DMS79 (cell line): ENCODE data around the gene ABHD8.
A peak's percentile ranks its signal among the peaks of the same experiment; 100 is the strongest.

Experiments used
- DNase-seq: peaks from one replicate; lab custom pipeline; 2025; lab: John Stamatoyannopoulos, UW

ABHD8 gene

DNA sequence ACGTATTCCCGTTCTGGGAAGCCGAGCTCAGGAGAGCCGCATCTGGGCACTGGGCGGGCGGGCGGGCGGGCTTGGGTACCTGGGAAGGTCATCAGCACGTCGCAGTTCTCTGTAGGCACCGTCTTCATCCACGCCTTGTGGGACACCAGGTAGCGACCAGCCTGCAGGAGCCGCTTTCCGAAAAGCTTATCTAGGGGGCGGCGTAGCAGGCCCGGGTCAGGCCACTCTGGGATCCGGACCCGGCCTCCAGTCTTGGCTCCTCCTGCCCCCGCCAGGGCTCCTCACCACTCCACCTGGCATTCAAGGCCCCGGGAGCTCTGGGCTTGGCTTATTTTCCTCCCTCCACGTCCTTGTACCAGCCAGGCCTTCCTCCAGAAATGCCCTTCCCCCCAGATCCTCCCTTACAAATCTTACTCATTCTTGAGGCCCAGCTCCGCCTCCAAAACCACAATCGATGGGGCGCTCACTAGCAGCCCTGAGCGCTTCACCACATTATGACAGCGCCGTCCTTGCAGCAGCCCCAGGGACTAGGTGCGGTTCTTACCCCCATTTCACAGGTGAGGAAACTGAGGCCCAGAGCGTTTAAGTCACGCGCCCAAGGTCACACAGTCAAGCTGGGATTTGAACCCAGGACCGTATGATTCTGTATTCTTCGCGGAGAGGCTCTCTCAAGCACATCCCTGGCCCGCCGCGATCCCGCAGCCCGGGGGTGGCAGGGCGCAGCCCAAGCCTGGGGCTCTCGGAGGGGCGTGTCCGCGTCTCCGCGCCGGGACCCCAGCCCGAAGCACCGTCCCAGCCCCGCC lies 30.6 kb upstream of the ABHD8 start:
- DNase-seq, result peak; percentile 48

DNA sequence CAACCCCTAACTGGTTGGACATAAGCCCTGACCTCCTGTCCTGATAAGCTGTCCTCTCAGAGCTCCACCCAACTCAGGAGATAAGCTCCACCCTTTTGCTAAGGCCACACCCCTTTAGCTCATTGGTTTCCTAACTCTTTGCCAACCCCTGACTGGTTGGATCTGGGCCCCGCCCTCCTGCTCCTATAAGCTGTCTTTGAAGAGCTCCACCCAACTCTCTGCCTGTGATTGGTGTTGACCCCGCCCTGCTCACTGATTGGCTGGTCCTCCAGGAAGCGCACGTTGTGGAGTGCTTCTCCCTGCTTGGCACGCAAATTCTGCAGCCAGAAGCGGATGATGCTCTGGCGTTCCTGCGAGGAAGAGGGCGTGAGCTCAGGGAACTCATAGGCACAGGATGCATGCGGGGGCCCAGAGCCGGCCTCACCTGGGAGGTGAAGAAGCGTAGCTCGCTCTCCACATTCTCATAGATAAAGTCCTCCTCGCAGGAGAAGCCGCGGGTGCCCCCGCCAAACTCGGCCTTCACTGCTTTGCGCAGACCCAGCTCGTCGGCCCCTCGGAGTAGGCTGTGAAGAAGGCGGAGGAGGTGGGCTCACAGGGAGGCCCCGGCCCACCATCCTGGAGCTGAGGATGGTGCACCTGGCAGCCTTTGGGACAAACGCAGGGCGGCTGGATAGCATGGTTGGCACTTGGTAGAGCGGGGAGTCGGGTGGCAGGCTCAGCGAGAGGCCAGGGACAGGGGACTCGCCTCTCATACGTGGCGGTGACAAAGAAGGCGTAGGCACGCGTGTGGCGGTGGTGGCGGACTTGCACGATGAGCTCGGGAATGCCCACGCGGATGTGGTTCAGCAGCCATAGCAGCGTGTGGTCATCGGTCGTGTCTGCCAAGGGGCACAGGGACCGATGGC lies 29.7 kb upstream of the ABHD8 start:
- DNase-seq, result no peak

DNA sequence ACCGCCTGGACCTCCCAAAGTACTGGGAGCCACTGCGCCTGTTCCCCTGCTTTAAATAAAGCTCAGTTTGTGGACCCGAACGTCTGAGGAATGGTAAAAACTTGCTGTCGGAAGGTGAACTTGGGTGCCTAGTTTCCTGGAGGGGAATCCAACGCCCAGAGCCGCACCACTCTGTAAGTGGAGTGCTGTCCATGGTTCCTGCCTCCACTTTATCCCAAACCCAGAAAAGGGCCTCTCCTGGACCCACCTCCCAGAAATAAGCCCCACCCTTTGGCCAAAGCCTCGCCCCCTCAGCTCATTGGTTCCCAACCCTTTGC lies 29.1 kb upstream of the ABHD8 start:
- no peak for DNase-seq

DNA sequence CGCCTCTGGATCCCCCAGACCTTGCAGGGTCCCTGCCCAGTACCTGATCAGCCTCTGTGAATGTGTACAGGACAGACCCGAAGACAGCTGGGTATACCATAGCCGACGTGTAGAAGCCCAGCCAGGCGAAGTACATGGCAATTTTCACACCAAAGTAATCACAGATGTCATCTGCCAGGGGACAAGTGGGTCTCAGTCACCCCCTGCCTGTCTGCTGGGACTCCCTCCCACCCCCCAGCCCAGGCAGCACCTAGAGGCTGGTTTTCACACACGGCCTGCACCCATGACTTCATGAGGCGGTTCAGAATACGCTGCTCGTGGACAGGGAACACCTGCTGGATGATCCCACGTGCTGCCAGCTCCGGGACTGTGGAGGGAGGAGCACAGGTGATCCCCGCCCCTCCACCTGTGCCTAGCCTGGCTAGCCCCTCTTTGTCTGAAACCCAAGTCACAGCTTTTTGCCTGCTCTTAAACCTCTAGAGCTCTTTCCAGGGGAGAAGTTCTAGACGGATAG lies 27.9 kb upstream of the ABHD8 start:
- no peak for DNase-seq

DNA sequence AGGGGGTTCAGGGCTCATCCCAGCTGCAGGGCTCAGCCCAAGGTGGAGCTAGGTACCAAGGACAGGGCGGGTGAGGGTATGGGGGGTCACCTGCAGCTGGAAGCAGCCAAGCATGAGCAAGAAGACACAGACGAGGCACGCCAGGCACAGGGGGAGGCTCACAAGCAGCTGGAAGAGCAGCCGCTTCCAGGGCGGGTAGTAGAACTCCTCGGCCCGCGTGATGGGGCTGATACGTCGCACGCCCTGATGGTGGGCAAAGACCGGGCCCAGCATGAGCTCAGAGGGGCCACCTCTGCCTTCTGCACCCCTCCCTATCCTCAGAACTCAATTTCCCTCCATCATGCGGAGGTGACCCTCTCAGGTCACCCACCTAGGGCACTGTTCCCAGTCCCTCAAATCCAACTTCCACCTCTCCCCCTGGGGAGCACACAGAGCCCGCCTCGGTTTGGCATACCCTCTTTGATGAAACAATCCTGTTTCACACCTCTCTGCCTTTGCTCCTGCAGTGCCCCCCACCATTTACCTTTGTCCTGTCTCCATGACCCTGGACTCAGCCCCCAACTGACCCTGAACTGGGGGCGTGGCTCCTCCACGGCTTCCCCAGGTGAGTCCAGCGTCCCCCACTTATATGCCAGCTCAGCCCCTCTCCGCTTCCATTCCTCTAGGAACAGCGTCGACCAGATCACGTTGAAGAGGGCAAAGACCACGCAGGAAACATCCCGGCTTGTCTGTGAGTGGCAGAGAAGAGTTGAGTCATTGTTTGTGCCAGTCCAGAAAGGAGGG lies 27.2 kb upstream of the ABHD8 start:
- DNase-seq, result no peak

DNA sequence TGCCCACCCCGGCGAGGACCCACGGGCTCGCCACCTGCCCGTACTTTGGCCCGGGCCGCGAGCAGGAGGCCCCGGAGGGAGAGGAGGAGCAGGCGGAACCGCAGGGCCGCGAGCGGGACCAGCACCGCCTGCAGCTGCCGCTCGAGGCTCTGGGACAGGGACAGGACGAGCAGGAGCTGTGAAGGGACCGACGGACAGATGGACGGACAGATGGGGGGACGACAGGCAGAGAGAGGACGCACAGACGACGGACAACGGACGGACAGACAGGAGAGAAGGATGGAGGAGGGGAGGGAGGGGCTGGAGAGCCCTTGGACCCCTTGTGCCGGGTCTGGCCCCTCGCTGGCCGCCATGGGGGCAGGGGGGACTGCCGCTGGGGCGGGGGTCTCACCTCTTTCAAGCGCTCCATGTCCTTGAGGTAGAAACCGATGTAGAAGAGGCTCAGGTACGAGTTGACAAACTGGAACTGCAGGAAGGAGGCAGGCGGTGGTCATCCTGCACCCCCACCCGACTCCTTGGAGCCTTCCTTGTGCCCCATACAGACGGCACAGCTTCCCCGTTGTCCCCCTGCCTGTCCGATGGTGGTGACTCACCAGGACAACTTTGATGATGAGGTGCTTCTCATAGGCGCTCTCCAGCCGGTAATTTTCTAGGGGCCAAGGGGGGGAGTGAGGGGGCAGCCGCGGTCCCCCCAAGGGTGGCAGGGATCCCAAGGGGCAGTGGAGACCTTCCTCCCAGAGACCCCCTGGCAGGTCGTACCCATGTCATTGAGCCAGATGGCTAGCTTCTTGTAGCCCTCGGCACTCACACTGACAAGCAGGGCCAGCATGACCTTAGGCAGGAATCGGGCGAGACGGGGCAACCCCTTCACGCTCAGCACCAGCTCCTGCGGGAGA lies 26.4 kb upstream of the ABHD8 start:
- no peak for DNase-seq

DNA sequence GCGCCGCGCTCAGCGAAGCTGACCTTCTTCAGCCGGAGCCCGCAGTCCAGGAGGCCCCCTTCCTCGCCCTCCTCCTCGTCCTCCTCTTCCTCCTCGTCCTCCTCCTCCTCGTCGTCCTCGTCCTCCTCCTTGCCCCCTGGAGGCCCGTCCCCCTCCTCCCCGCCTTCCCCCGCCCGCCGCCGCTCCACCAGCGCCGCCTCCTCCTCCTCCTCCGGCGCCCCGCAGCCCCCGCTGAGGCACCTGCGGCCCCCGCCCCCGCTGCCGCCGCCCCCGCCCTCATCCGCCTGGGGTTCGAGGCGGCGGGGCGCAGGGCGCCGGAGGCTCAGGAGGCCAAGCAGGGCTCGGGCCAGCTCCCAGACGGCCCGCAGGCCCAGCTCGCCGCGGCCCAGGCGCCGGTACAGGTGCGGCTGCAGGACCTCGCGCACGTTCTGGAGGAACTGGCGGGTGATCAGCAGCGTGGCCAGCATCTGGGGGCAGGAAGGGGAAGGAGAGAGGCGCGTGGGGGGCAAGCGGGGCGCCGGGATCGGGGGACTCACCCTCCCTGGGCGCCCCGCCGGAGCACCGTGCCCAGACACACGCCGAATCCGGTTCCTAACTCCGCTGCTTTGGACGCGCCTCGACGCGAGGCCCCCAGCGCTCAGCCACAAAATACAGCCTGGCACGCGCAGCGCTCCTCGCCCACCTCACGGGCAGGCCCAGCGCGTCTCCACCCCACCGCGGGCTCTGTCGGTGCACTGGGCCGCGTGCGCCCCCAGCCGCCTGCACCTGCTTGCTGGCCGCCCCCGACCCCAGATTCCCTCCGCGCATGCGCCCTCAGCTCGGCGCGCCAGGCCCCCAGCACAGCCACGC lies 25.5 kb upstream of the ABHD8 start:
- no peak for DNase-seq

DNA sequence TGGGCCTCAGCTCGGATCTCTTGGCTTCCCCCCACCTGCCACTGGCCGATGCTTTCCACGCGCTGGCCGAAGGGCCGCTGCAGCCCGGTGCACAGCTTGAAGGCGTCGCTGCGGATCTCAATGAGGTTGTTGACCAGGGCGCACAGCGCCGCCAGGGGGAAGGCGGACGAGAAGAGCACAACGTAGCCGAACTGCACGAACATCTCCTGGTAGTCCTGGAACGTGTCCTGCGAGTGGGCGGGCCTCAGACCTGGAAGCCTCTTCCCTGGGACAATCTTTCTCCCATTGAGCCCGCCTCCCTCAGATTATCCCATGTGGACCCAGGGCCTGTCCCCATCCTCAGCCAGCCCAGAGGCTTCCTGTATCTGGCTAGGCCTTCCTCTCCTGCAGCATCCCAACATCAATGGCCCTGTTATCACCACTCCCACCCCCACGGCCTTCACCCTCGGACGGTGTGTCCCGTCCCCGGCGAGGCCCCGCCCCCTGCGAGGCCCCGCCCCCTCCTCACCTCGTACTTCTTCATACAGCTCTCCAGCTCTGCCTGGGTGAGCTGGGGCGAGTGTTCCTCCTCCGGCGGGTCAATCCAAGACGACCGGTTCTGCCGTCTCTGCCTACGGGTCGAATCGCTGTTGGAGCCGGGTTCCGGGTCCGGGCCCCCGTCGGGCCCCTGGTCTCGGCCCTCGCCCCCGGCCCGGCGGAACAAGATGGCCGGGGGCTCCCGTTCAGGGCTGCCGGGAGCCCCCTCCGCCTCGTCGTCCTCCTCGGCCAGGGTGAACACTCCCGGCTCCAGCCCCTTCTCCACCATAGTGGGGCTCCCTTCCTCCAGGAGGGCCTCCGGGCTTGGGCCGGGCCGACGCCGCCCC lies 24.7 kb upstream of the ABHD8 start:
- DNase-seq, result no peak

DNA sequence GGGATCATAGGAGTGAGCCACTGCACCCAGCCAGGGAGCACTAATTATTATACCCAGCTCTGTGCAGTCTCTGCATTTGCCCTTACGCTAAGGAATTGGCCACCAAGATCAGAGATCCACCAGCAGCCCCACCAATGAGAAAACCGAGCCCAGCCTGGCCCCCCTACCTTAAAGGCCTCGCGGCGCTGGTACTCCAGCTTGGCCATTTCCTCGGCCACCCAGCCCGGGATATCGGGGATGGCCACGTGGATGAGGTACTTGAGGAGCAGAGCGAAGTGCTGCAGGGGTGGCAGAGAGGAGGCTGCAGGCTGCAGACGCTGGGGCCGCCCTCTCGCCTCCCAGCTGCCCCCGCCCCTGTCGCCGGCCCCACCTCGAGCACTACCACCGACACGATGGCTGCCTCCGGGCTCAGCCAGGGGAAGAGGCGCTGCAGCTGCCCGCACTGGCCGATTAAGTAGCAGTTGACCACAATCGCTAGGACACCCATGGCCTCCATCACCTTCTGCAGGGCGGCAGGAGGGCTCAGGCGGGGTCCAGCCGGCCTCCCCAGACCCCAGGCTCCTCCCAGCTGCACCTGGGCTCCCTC lies 23.9 kb upstream of the ABHD8 start:
- DNase-seq, result no peak

DNA sequence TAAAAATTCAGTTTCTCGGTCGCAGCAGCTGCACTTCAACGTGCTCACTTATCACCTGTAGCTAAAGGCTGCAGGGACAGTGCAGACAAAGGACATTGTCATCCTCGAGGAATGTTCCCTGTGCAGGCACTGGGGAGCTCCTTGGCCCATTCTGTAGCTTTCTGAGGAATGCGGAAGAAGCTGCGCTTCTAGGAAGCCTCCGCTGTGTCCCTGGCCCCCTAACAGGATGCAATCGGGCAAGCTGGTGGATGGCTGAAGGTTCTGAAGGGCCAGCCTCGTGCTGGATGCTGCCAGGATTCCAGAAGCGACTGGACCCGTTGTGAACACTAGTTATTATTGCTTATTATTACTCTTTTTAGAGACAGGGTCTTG lies 23.4 kb upstream of the ABHD8 start:
- no peak for DNase-seq

DNA sequence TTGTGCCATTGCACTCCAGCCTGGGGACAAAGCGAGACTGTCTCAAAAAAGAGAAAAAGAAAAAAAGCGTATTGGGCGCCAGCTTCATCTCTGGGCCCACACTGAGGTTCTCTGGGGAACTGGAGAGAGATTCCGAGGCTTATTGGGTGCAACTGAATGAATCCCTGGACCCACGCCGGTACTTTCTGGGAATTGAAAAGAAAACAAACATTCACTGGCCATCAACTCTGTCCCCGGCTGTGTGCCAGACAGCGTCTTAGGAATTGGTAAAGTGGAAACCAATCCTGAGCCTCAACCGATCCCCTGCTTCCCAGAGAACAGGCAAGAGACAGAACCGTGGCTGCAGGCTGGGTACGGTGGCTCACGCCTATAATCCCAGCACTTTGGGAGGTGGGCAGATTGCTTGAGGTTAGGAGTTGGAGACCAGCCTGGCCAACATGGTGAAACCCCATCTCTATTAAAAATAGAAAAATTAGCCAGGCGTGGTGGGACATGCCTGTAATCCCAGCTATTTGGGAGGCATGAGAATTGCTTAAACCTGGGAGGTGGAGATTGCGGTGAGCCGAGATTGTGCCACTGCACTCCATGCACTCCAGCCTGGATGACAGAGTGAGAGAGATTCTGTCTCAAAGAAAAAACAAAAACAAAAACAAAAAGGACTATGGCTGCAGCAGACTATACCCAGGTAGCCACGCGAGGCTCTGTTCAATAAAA lies 22.8 kb upstream of the ABHD8 start:
- no peak for DNase-seq

DNA sequence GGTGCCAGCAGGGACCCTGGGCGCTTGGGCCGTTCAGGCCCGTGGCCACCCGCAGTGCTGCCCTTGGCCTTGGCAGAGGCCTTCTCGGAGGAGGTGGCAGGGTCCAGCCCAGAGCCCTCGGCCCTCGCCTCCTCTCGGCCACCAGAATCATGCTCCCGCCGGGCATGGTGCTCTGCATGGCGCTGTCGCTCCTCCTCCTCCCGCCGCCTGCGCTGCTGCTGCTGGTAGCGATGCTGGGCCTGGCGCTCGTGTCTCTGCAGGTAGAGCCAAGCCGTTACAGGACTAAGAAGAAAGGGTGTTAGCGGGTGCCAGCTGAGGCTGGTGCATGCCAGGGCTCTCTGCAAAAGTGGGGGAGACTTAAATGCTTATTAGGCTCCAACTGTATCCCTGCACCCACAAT lies 21.9 kb upstream of the ABHD8 start:
- no peak for DNase-seq

DNA sequence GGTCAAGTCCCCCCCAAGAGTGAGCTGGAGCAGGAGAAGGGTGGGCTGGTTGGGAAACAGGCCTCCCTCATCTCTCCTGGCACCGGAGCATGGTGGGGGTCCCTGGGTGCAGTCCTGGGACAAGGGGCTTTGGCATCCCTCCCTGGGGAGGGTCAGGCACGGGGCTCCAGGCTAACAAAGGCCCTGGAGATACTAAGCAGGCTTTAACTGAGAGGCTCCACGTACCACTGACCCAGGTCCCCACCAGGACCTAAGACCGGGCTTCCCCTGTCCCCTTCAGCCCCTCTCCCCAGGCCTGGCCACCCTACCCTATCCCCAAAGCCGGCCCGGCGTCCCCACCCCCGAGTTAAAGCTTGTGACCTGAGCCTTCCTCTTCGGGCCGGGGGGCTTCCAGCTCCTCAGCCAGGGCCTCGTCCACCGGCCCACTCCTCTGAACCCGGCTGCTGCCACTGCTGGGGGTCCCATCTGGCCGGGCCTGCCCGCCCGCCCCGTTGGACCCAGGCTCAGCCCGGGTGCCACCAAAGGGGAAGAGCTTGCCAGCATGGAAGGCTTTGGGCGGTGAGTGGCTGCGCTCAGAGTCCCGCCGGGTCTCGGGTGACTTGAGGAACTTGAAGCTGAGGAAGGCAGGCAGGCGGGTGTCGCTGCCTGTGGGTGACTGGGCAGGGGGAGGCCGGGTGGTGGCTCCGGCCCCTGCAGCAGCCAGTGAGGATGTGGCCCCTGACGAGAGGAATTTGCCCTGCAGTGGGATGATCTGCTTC lies 21.3 kb upstream of the ABHD8 start:
- DNase-seq, result no peak

DNA sequence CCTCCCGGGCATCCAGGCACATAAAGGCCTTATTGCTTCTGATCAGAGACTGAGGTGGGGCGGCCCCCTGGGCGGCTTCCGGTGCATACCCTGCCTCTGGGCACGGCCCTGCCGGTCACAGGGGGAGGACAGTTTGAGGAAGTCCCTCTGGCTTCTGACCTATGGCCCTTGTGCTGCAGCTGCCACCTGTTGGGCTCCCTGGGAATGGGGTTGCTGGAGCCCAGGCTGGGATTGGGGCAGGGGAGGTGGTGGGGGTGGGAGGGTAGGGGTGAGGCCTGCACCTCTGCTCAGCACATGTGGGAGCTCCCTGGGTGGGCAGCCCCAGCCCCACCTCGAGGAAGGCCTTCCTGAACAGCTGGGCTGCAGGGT lies 20.7 kb upstream of the ABHD8 start:
- no peak for DNase-seq

DNA sequence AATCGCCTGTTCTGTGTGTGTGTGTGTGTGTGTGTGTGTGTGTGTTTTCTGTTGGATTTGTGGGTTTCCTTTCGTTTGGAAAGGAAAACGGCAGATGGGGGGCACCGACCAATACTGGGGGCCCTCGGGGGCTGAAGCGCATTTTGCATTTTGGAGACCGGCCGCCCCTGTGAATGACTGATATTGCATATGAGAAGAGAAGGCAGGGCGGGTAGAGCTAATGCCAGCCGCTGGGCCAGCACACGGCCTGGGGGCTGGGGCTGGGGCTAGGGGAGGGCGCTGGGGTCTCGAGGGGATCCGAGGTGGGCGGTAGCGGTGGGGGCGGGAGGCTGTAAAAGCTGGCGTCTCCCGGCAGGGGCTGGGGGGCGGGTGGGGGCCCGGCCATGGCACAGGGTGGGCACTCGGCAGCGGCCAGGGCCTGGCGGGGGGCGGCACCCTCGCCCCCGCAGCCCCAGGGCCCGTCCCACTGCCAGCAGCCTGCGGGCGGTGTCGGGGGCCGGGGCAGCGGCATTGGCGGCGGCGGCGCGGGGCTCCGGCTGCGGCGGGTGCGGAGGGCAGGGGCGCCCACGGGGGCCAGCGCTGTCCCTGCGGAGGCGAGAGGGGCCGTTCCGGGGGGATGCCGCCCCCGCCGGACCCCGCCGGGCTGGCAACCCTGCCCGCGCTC lies 20.2 kb upstream of the ABHD8 start:
- DNase-seq, result no peak

DNA sequence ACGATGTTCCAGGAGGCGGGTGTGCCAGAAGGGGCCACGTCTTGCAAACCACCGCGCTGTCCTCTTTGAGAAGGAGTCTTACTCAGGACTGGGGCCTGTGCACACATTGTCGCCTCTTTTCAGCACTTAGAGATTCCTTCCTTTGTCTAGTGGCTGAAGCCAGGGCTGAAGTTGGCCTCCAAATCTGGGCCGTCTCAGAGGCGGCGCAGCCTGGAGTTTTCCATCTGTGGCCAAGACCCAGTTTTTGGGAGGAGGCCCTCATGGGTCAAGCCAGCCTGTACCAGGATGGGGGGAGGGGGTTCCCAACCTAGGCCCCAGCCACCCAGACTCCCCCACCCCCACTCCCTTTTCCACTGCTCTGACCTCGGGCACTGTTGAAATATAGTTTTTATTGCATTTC lies 19.6 kb upstream of the ABHD8 start:
- no peak for DNase-seq
